Liver (tissue), 9 donors: ENCODE data around the gene GDF11. TPM values are rescaled to one million over a fixed set of nuclear protein-coding genes. Genes with fewer than 3 reads are reported as not detected.

Source experiments
- DNase-seq: peaks from one replicate; pipeline ENCODE4 v3.0.0-alpha.2; 2017; ENCODE audit warnings: low spot score
- H3K27ac ChIP-seq, 2 donors: one replicate each; pipeline ENCODE4 v1.7.0; 2013; ENCODE audit warnings: inconsistent platforms in 2 of 2, low read length in 2 of 2, control low read depth in 1 of 2, low read depth in 1 of 2, mild to moderate bottlenecking in 1 of 2
- H3K27me3 ChIP-seq, 4 donors: one replicate each; pipeline versions ENCODE4 v1.6.1 to v1.7.0; 2013; ENCODE audit warnings: low read length in 3 of 4, inconsistent platforms in 1 of 4, mild to moderate bottlenecking in 1 of 4, moderate library complexity in 1 of 4; ENCODE audit not compliant: control insufficient read depth in 4 of 4, insufficient read depth in 4 of 4
- H3K36me3 ChIP-seq, 4 donors: one replicate each; pipeline versions ENCODE4 v1.6.1 to v1.7.0; 2013; ENCODE audit warnings: low read length in 3 of 4, mild to moderate bottlenecking in 3 of 4, low read depth in 1 of 4, moderate library complexity in 1 of 4; ENCODE audit not compliant: control insufficient read depth in 4 of 4, insufficient read depth in 3 of 4
- H3K4me1 ChIP-seq, 4 donors: one replicate each; pipeline versions ENCODE4 v1.6.1 to v1.7.0; 2013; ENCODE audit warnings: low read length in 3 of 4, mild to moderate bottlenecking in 3 of 4, moderate library complexity in 1 of 4; ENCODE audit not compliant: control insufficient read depth in 4 of 4, insufficient read depth in 4 of 4
- H3K4me3 ChIP-seq, 3 donors: one replicate each; pipeline versions ENCODE4 v1.6.1 to v1.7.0; 2013; ENCODE audit warnings: low read length in 3 of 3, control low read depth in 1 of 3, low read depth in 1 of 3, mild to moderate bottlenecking in 1 of 3
- H3K9ac ChIP-seq, 2 donors: one replicate each; pipeline ENCODE4 v1.7.0; 2013; ENCODE audit warnings: low read length in 2 of 2, mild to moderate bottlenecking in 2 of 2, moderate library complexity in 2 of 2, control low read depth in 1 of 2, low read depth in 1 of 2
- H3K9me3 ChIP-seq, 4 donors: one replicate each; pipeline versions ENCODE4 v1.6.1 to v1.7.0; 2013; ENCODE audit warnings: low read length in 3 of 4; ENCODE audit not compliant: control insufficient read depth in 4 of 4
- ATF3 ChIP-seq: IDR thresholded peaks from 2 replicates; pipeline ENCODE4 v1.6.1; 2016; ENCODE audit warnings: antibody characterized with exemption
- EGR1 ChIP-seq, 2 donors: IDR thresholded peaks; 2 replicates each; pipeline ENCODE4 v1.6.1; 2016 to 2018; ENCODE audit warnings: antibody characterized with exemption in 2 of 2, low read depth in 2 of 2
- GABPA ChIP-seq, 2 donors: IDR thresholded peaks in 1 of 2; conservative IDR thresholded peaks in 1 of 2; 2 replicates each; pipeline ENCODE4 v1.6.1; 2016; ENCODE audit warnings: antibody characterized with exemption in 2 of 2, mild to moderate bottlenecking in 1 of 2, moderate library complexity in 1 of 2
- HNF4A ChIP-seq, 2 donors: conservative IDR thresholded peaks; 2 replicates each; pipeline ENCODE4 v1.6.1; 2016; ENCODE audit warnings: antibody characterized with exemption in 2 of 2, mild to moderate bottlenecking in 2 of 2
- HNF4G ChIP-seq: IDR thresholded peaks from 2 replicates; pipeline ENCODE4 v1.6.1; 2016; ENCODE audit warnings: antibody characterized with exemption
- JUND ChIP-seq, 2 donors: IDR thresholded peaks; 2 replicates each; pipeline ENCODE4 v1.6.1; 2016; ENCODE audit warnings: antibody characterized with exemption in 2 of 2
- RAD21 ChIP-seq, 2 donors: IDR thresholded peaks; 2 replicates each; pipeline ENCODE4 v1.6.1; 2016; ENCODE audit warnings: antibody characterized with exemption in 2 of 2, mild to moderate bottlenecking in 2 of 2
- REST ChIP-seq: IDR thresholded peaks from 2 replicates; pipeline ENCODE4 v1.6.1; 2016; ENCODE audit warnings: antibody characterized with exemption, mild to moderate bottlenecking
- TAF1 ChIP-seq: conservative IDR thresholded peaks from 2 replicates; pipeline ENCODE4 v1.6.1; 2016; ENCODE audit warnings: antibody characterized with exemption, mild to moderate bottlenecking
- YY1 ChIP-seq: IDR thresholded peaks from 2 replicates; pipeline ENCODE4 v1.6.1; 2016; ENCODE audit warnings: antibody characterized with exemption, mild to moderate bottlenecking
- WGBS: extraction: QIAGEN DNeasy Blood & Tissue Kit; methylation state at CpG from one replicate; pipeline ENCODE4 v1.1.7; 2013; 5-methylcytosine and 5-hydroxymethylcytosine counted together
- polyA plus RNA-seq, 2 donors: library from polyadenylated mRNA; stranded (reverse) in 1 of 2; unstranded in 1 of 2; fragments of 200-250 nt in 1 of 2; fragments of >200 nt in 1 of 2; fragmentation: Nextera tagmentation in 1 of 2; extraction: Ambion mirVana in 1 of 2; gene quantifications; one replicate each; pipeline versions ENCODE4 v1.2.1 to v1.2.3, GENCODE V29; 2013 to 2015
- total RNA-seq, 2 donors: library from RNA; depleted of rRNA; stranded (reverse); fragments of >200 nt; gene quantifications; one replicate each; pipeline ENCODE4 v1.2.3, GENCODE V29; 2014
- donor health status: healthy.
- donor health status: healthy.
- donor health status: healthy.
- donor health status: healthy.
- donor health status: healthy.

Gene GDF11
- total and polyA plus RNA-seq, 4 donors: 0.40 to 5.0 (median 0.70) TPM

DNA sequence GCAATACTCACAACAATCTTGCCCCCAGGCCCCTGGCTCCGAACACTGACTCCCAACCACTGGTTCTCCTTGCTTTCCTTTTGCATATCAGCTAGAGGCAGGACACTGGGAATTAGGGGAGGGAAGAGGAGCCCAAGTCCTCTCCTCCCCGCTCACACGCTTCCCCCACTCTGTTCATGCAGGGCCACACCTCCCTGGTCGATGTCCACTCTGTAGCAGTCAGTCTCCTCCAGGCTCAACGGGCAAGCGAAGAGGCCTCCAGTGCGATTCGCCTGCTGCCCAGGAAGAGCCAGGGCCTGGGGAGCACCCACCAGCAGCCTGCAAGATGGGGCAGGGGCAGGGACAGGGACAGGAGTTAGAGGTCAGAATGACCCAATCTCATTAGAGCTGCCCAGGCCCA, 40.1 kb upstream of the GDF11 start:
- no peaks in the 10 kb centered on the region for H3K9me3 ChIP-seq
- DNase-seq: no peak
- 90% methylated on average over 8 of the region's 8 CpGs for WGBS
- no peak overlapping the region for H3K9ac ChIP-seq
- H3K4me1 ChIP-seq: peaks cover 0 to 5% (median 3%) of the 10 kb centered on the region in 4 donors
- no peak overlapping the region for H3K27ac ChIP-seq
- no peak overlapping the region for H3K4me3 ChIP-seq
- H3K27me3 ChIP-seq: no peaks in the 10 kb centered on the region
- TF ChIP-seq GABPA (IDR thresholded peaks at IDR 0.05 in 1 of 2, conservative IDR thresholded peaks at IDR 0.05 in 1 of 2): no peak
- no peak for TF ChIP-seq REST
- TF ChIP-seq YY1: no peak
- TF ChIP-seq RAD21 (IDR thresholded peaks at IDR 0.05): no peak
- H3K36me3 ChIP-seq: no peaks in the 10 kb centered on the region

DNA sequence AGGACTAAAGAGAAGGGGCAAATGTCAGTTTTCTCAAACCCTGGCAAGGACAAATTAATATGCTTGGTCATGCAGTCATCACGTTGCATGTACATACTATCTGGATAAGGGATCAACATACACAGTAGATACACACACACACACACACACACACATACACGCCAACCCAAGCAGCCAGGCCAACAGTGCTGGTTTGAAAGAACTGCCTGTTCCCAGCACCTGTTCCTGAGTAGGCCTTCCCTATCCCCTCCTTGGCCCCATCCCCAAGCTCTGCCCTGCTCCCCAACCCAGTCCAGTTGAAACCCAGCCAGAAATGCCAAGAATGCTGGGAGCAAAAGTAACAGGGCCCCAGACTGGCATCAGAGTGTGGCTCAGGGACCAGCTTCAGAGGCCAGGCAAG, 39.6 kb upstream of the GDF11 start:
- Histone ChIP-seq H3K27me3 (no peaks in the 10 kb centered on the region), H3K9ac (no peak overlapping the region), H3K27ac (no peak overlapping the region), H3K4me3 (no peak overlapping the region), H3K4me1 (peaks cover 0 to 5% (median 3%) of the 10 kb centered on the region in 4 donors), H3K9me3 (no peaks in the 10 kb centered on the region), H3K36me3 (no peaks in the 10 kb centered on the region)
- no peak for DNase-seq
- TF ChIP-seq TAF1 (no peak), HNF4G (no peak), ATF3 (no peak), JUND (IDR thresholded peaks at IDR 0.05) (no peak), RAD21 (IDR thresholded peaks at IDR 0.05) (no peak), EGR1 (IDR thresholded peaks at IDR 0.05; ENCODE audit: low read depth in 2 of 2) (no peak), REST (no peak), HNF4A (conservative IDR thresholded peaks at IDR 0.05) (no peak)
- 82% methylated on average over 2 of the region's 2 CpGs for WGBS
